Panc1 (cell line): ENCODE measurements around the gene IGF1R. TPM values are rescaled to one million over a fixed set of nuclear protein-coding genes. Genes with fewer than 3 reads are reported as not detected.

Experiments used
- ATAC-seq: fragments of 200-7000 bp; cut with Tn5 transposase; 2 replicates; pipeline ENCODE4 v1.9.1; 2020; ENCODE audit warnings: mild to moderate bottlenecking, moderate library complexity
- BruUV-seq: library from RNA; stranded (reverse); fragments of 400-500 nt; replicated peaks from 2 replicates; lab custom pipeline; 2021; lab: Mats Ljungman, UMichigan
- CTCF ChIA-PET: fragments of 300-600 bp; sonication (Branson Sonifier 250); formaldehyde crosslinking; loops from one replicate; lab custom pipeline; 2022; ENCODE audit warnings: antibody characterized with exemption; lab: Charles Lee
- POLR2A ChIA-PET: fragments of 300-600 bp; sonication (Branson Sonifier 250); formaldehyde crosslinking; loops from one replicate; lab custom pipeline; 2022; ENCODE audit warnings: antibody characterized with exemption; lab: Charles Lee
- DNase-seq: peaks from one replicate; pipeline ENCODE4 v3.0.0-alpha.2; 2010; ENCODE audit warnings: low read depth, low spot score
- H3K27ac ChIP-seq: 2 replicates; pipeline ENCODE4 v1.5.1; 2011; ENCODE audit warnings: mild to moderate bottlenecking, low read length, inconsistent platforms
- H3K27me3 ChIP-seq: fragments of 200-500 bp; sonication (Bioruptor generic); 2 replicates; pipeline ENCODE4 v1.6.0; 2014; ENCODE audit warnings: low read length, inconsistent platforms; ENCODE audit not compliant: control insufficient read depth, insufficient read depth
- H3K36me3 ChIP-seq: fragments of 200-500 bp; sonication (Bioruptor generic); 2 replicates; pipeline ENCODE4 v1.5.1; 2014; ENCODE audit warnings: inconsistent platforms, mild to moderate bottlenecking, low read length, moderate library complexity; ENCODE audit not compliant: control insufficient read depth, insufficient read depth
- H3K4me1 ChIP-seq: 2 replicates; pipeline ENCODE4 v1.5.1; 2011; ENCODE audit warnings: inconsistent platforms, mild to moderate bottlenecking, low read length, moderate library complexity; ENCODE audit not compliant: control insufficient read depth, insufficient read depth
- H3K4me3 ChIP-seq, 2 experiments: 2 replicates each; pipeline ENCODE4 v1.5.1; 2011 to 2012; ENCODE audit warnings: low read depth in 2 of 2, low read length in 2 of 2, mild to moderate bottlenecking in 2 of 2, inconsistent platforms in 1 of 2, moderate library complexity in 1 of 2
- H3K9me3 ChIP-seq: fragments of 200-500 bp; sonication (Bioruptor generic); 2 replicates; pipeline ENCODE4 v1.5.1; 2014; ENCODE audit warnings: low read depth, mild to moderate bottlenecking, inconsistent platforms, low read length, moderate library complexity; ENCODE audit not compliant: control insufficient read depth, insufficient read depth
- POLR2AphosphoS5 ChIP-seq: IDR thresholded peaks from 2 replicates; pipeline ENCODE4 v1.6.1; 2012; ENCODE audit warnings: mild to moderate bottlenecking, low read depth, low read length, moderate library complexity
- REST ChIP-seq, 2 experiments: IDR thresholded peaks; 2 replicates each; pipeline ENCODE4 v1.6.1; 2011 to 2012; ENCODE audit warnings: low read depth in 2 of 2, control low read depth in 1 of 2, low read length in 1 of 2, mild to moderate bottlenecking in 1 of 2, moderate library complexity in 1 of 2; ENCODE audit not compliant: insufficient read depth in 1 of 2
- SIN3A ChIP-seq: IDR thresholded peaks from 2 replicates; pipeline ENCODE4 v1.6.1; 2012; ENCODE audit warnings: low read depth, mild to moderate bottlenecking, low read length, moderate library complexity, borderline replicate concordance; ENCODE audit not compliant: insufficient read depth
- TCF7L2 ChIP-seq: IDR thresholded peaks from 2 replicates; pipeline ENCODE4 v1.6.1; 2011; ENCODE audit warnings: mild to moderate bottlenecking, low read depth, low read length, inconsistent platforms
- in situ Hi-C: cut with HindIII; loops from 2 replicates; pipeline ENCODE4 v1.10.0; 2016; ENCODE audit warnings: low sequenced_read_pairs, low pct_unique_long_range_greater_than_20kb
- intact Hi-C: fragments of 100-400 bp; cut with micrococcal nuclease; formaldehyde crosslinking; loops from one replicate; pipeline ENCODE4 v1.10.0; 2022; ENCODE audit not compliant: unreplicated experiment
- total RNA-seq: library from RNA; stranded (reverse); gene quantifications from one replicate; pipeline ENCODE4 v1.2.1, GENCODE V29; 2021; ENCODE audit not compliant: unreplicated experiment
- TF ChIP-seq, protein P1 (sequence below): fragments of 450-650 bp; IDR thresholded peaks from 2 replicates; pipeline ENCODE4 v1.5.1; 2017; ENCODE audit warnings: mild to moderate bottlenecking

IGF1R gene
- total RNA-seq, 1 experiment from 2014 or later = 77.1 TPM

DNA sequence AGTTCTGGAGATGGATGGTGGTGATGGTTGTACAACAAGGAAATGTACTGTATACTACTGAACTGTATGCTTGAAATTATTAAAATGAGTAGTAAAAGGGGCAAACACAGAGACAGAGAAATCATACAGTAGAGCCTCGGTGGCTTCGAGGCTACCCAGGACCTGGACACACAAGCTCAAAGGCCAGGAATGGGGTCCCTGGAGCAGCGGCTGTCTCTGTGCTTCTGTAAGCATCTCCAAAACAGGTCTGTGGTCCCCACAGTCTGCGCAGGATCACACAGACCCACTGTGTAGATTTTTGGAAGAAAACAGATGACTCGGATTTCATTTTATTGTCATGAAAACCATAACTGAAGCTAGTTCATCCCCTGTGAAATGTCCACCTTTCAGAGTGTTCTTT lies 319.6 kb downstream of the IGF1R start:
- no peak overlapping the region for H3K4me3 ChIP-seq

DNA sequence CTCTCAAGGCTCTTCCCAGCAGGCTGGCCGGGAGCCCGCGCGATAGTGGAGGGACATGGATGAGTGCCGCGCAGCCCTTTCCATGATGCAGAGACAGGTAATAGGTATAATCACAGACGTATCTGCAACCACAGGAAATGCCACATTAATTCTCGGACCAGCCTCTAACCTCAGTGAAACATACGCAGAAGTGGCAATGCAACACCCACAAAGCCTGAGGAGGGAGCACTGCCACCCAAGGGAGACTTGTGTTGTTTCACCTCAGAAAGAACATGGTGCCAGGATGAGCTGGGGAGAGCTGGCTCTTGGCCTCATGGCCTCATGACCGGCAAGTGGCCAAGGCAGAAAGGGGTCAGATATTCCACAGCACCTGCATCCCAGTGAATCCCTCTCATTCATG lies 320.2 kb downstream of the IGF1R start:
- DNase-seq (no peak), ATAC-seq (peak; percentile 21; the same call in 1 of the 2 replicates)
- Histone ChIP-seq H3K27me3 (no peaks in the 10 kb centered on the region), H3K4me1 (no peaks in the 10 kb centered on the region), H3K27ac (no peak overlapping the region), H3K4me3 (no peak overlapping the region), H3K36me3 (no peaks in the 10 kb centered on the region), H3K9me3 (no peaks in the 10 kb centered on the region)
- POLR2A ChIA-PET = no interaction called here
- intact Hi-C loops = no loop called here
- CTCF ChIA-PET = no interaction called here
- BruUV-seq = no TSS peak
- in situ Hi-C loops = no loop called here
- no peak for TF ChIP-seq TCF7L2
- TF ChIP-seq, protein P1, sequence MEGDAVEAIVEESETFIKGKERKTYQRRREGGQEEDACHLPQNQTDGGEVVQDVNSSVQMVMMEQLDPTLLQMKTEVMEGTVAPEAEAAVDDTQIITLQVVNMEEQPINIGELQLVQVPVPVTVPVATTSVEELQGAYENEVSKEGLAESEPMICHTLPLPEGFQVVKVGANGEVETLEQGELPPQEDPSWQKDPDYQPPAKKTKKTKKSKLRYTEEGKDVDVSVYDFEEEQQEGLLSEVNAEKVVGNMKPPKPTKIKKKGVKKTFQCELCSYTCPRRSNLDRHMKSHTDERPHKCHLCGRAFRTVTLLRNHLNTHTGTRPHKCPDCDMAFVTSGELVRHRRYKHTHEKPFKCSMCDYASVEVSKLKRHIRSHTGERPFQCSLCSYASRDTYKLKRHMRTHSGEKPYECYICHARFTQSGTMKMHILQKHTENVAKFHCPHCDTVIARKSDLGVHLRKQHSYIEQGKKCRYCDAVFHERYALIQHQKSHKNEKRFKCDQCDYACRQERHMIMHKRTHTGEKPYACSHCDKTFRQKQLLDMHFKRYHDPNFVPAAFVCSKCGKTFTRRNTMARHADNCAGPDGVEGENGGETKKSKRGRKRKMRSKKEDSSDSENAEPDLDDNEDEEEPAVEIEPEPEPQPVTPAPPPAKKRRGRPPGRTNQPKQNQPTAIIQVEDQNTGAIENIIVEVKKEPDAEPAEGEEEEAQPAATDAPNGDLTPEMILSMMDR = no peak
- TF ChIP-seq REST (IDR thresholded peaks at IDR 0.05; ENCODE audit: insufficient read depth in 1 of 2, low read depth in 2 of 2, low read length in 1 of 2) = no peak

More for the DNA sequence above, 319.6 kb downstream of the IGF1R start:
- BruUV-seq = no TSS peak
- Histone ChIP-seq H3K27ac (no peak overlapping the region), H3K27me3 (no peaks in the 10 kb centered on the region), H3K4me1 (no peaks in the 10 kb centered on the region), H3K9me3 (no peaks in the 10 kb centered on the region), H3K36me3 (no peaks in the 10 kb centered on the region)
- TF ChIP-seq REST (IDR thresholded peaks at IDR 0.05; ENCODE audit: insufficient read depth in 1 of 2, low read depth in 2 of 2, low read length in 1 of 2) (no peak), TCF7L2 (no peak), SIN3A (no peak), POLR2AphosphoS5 (no peak)
- TF ChIP-seq, protein P1 = no peak
- in situ Hi-C loops (no loop called here), intact Hi-C loops (no loop called here)
- ChIA-PET CTCF (no interaction called here), POLR2A (no interaction called here)
- ATAC-seq (no peak), DNase-seq (no peak)
